Tibial nerve (tissue), 4 donors: Measurements from ENCODE around the gene TAF11L4. TPM values are rescaled to one million over a fixed set of nuclear protein-coding genes. Genes with fewer than 3 reads are reported as not detected.
"Not testable (repeated sequence)": the region's sequence is repeated elsewhere in the genome, so short reads cannot be mapped to it uniquely, and the experiment has no call there.

Experiments used
- DNase-seq, 2 donors: peaks; one replicate each; pipeline ENCODE4 v3.0.0-alpha.2; 2019; ENCODE audit warnings: low spot score in 2 of 2
- H3K27ac ChIP-seq, 4 donors: fragments of 200-600 bp; sonication (generic) in 3 of 4; one replicate each; pipeline ENCODE4 v1.5.1; 2017 to 2019; ENCODE audit warnings: mild to moderate bottlenecking in 1 of 4
- H3K27me3 ChIP-seq, 2 donors: fragments of 200-600 bp; sonication (generic) in 1 of 2; one replicate each; pipeline versions ENCODE4 v1.5.1 to v1.6.0; 2017 to 2019
- H3K36me3 ChIP-seq, 3 donors: fragments of 200-600 bp; sonication (generic); one replicate each; pipeline ENCODE4 v1.5.1; 2018 to 2019
- H3K4me1 ChIP-seq, 4 donors: fragments of 200-600 bp; sonication (generic) in 3 of 4; one replicate each; pipeline ENCODE4 v1.5.1; 2017 to 2019
- H3K4me3 ChIP-seq, 4 donors: fragments of 200-600 bp; sonication (generic) in 3 of 4; one replicate each; pipeline ENCODE4 v1.5.1; 2017 to 2019; ENCODE audit warnings: mild to moderate bottlenecking in 1 of 4, moderate library complexity in 1 of 4
- H3K9me3 ChIP-seq, 4 donors: fragments of 200-600 bp; sonication (generic) in 3 of 4; one replicate each; pipeline ENCODE4 v1.5.1; 2017 to 2019
- CTCF ChIP-seq, 5 experiments: fragments of 200-600 bp in 3 of 5; fragments of 450-650 bp in 2 of 5; sonication (generic) in 3 of 5; IDR thresholded peaks; one replicate each; pipeline ENCODE4 v1.5.1; 2016 to 2019; ENCODE audit warnings: antibody characterized with exemption in 5 of 5, mild to moderate bottlenecking in 3 of 5, moderate library complexity in 2 of 5
- EP300 ChIP-seq, 2 donors: sonication (generic); formaldehyde crosslinking; IDR thresholded peaks; one replicate each; pipeline ENCODE4 v1.6.1; 2017; ENCODE audit warnings: antibody characterized with exemption in 2 of 2, mild to moderate bottlenecking in 1 of 2
- POLR2A ChIP-seq, 2 donors: fragments of 450-650 bp; IDR thresholded peaks; one replicate each; pipeline ENCODE4 v1.6.1; 2017; ENCODE audit warnings: antibody characterized with exemption in 2 of 2, mild to moderate bottlenecking in 2 of 2, moderate library complexity in 2 of 2
- WGBS, 2 donors: methylation state at CpG; one replicate each; pipeline ENCODE4 v1.1.5; 2018; 5-methylcytosine and 5-hydroxymethylcytosine counted together
- total RNA-seq, 4 donors: library from RNA; depleted of rRNA; stranded (reverse); fragments of >200 nt; gene quantifications; one replicate each; pipeline ENCODE4 v1.1.0, GENCODE V29; 2016

TAF11L4 gene
- total RNA-seq, 4 donors from 2014 or later, result not detected

GRCh38 chr5:17487174-17487512 lies 34.5 kb upstream of the TAF11L4 start:
- Histone ChIP-seq H3K9me3 (no peaks in the 10 kb centered on the region), H3K36me3 (no peaks in the 10 kb centered on the region), H3K4me1 (no peaks in the 10 kb centered on the region), H3K27ac (no peak overlapping the region), H3K4me3 (no peak overlapping the region), H3K27me3 (no peaks in the 10 kb centered on the region)
- DNase-seq, result no peak
- TF ChIP-seq EP300 (IDR thresholded peaks at IDR 0.05), result no peak
- TF ChIP-seq POLR2A (IDR thresholded peaks at IDR 0.05), result no peak
- TF ChIP-seq CTCF (IDR thresholded peaks at IDR 0.05), result no peak
- 90 to 94% methylated on average over 1 of the region's 1 CpG for WGBS, 2 donors

- not testable (repeated sequence) for H3K9me3 ChIP-seq, H3K27me3 ChIP-seq, H3K4me1 ChIP-seq, DNase-seq, H3K36me3 ChIP-seq, H3K27ac ChIP-seq, H3K4me3 ChIP-seq
- WGBS, 2 donors, result 95 to 97% methylated on average over 16 to 19 of the region's 23 CpGs
Observed at GRCh38 chr5:17491257-17491656, 30.3 kb upstream of the TAF11L4 start.

- no peaks in the 10 kb centered on the region for H3K27me3 ChIP-seq
- peaks cover 0 to 4% (median 0%) of the 10 kb centered on the region in 4 donors for H3K9me3 ChIP-seq
- 86 to 88% methylated on average over 3 of the region's 3 CpGs for WGBS, 2 donors
- H3K27ac ChIP-seq, result no peak overlapping the region
- no peaks in the 10 kb centered on the region for H3K4me1 ChIP-seq
- TF ChIP-seq CTCF (IDR thresholded peaks at IDR 0.05) (no peak), POLR2A (IDR thresholded peaks at IDR 0.05) (no peak), EP300 (IDR thresholded peaks at IDR 0.05) (no peak)
- DNase-seq, result no peak
- no peak overlapping the region for H3K4me3 ChIP-seq
- no peaks in the 10 kb centered on the region for H3K36me3 ChIP-seq
Observed at GRCh38 chr5:17492770-17493169, 28.8 kb upstream of the TAF11L4 start.

GRCh38 chr5:17497446-17497845 lies 24.2 kb upstream of the TAF11L4 start:
- peaks cover 0 to 4% (median 0%) of the 10 kb centered on the region in 4 donors for H3K9me3 ChIP-seq
- H3K36me3 ChIP-seq, result no peaks in the 10 kb centered on the region
- H3K4me3 ChIP-seq, result no peak overlapping the region
- no peak for DNase-seq
- WGBS, 2 donors, result 62 to 72% methylated on average over 4 of the region's 4 CpGs
- no peaks in the 10 kb centered on the region for H3K27me3 ChIP-seq
- no peak for TF ChIP-seq CTCF (IDR thresholded peaks at IDR 0.05)
- no peak for TF ChIP-seq EP300 (IDR thresholded peaks at IDR 0.05)
- no peak for TF ChIP-seq POLR2A (IDR thresholded peaks at IDR 0.05)
- H3K4me1 ChIP-seq, result no peaks in the 10 kb centered on the region
- no peak overlapping the region for H3K27ac ChIP-seq

GRCh38 chr5:17497931-17498330 lies 23.7 kb upstream of the TAF11L4 start, which contains the start of gene TAF11L2:
TSS of gene TAF11L2 (plus strand) at chr5:17498231.
- H3K36me3 ChIP-seq, DNase-seq, H3K9me3 ChIP-seq, H3K4me1 ChIP-seq, H3K27me3 ChIP-seq, H3K27ac ChIP-seq, H3K4me3 ChIP-seq: not testable (repeated sequence)
- 86 to 91% methylated on average over 7 to 8 of the region's 8 CpGs for WGBS, 2 donors

GRCh38 chr5:17511775-17512325 lies 9.8 kb upstream of the TAF11L4 start:
- no peak overlapping the region for H3K27ac ChIP-seq
- H3K4me3 ChIP-seq, result no peak overlapping the region
- WGBS, 2 donors, result 92 to 94% methylated on average over 14 to 17 of the region's 17 CpGs
- no peaks in the 10 kb centered on the region for H3K9me3 ChIP-seq
- H3K27me3 ChIP-seq, result no peaks in the 10 kb centered on the region
- no peaks in the 10 kb centered on the region for H3K36me3 ChIP-seq
- DNase-seq, result no peak
- TF ChIP-seq CTCF (IDR thresholded peaks at IDR 0.05), result no peak
- TF ChIP-seq POLR2A (IDR thresholded peaks at IDR 0.05), result no peak
- no peak for TF ChIP-seq EP300 (IDR thresholded peaks at IDR 0.05)
- H3K4me1 ChIP-seq, result no peaks in the 10 kb centered on the region

- not testable (repeated sequence) for H3K27me3 ChIP-seq, H3K36me3 ChIP-seq, H3K27ac ChIP-seq, H3K4me1 ChIP-seq, H3K4me3 ChIP-seq, H3K9me3 ChIP-seq, DNase-seq
- 78 to 83% methylated on average over 12 of the region's 12 CpGs for whole genome bisulfite sequencing, 2 donors
Observed at GRCh38 chr5:17517526-17517925, 4.1 kb upstream of the TAF11L4 start.

GRCh38 chr5:17518067-17518466 lies 3.5 kb upstream of the TAF11L4 start, which contains the start of gene TAF11L3:
TSS of gene TAF11L3 (plus strand) at chr5:17518367.
- not testable (repeated sequence) for H3K27me3 ChIP-seq, H3K9me3 ChIP-seq, H3K4me1 ChIP-seq, DNase-seq, H3K27ac ChIP-seq, H3K36me3 ChIP-seq, H3K4me3 ChIP-seq
- WGBS, 2 donors, result no CpG with 5 or more reads among the region's 15 CpGs

GRCh38 chr5:17519508-17519907 lies 2.1 kb upstream of the TAF11L4 start:
- not testable (repeated sequence) for H3K4me1 ChIP-seq, H3K4me3 ChIP-seq, H3K36me3 ChIP-seq, H3K9me3 ChIP-seq, H3K27me3 ChIP-seq, DNase-seq, H3K27ac ChIP-seq
- WGBS, 2 donors, result 94 to 96% methylated on average over 9 to 10 of the region's 14 CpGs

GRCh38 chr5:17524935-17525334 lies 3.3 kb downstream of the TAF11L4 start, which contains the start of gene TAF11L5:
TSS of gene TAF11L5 (plus strand) at chr5:17525235.
- DNase-seq, H3K27ac ChIP-seq, H3K4me3 ChIP-seq, H3K36me3 ChIP-seq, H3K9me3 ChIP-seq, H3K27me3 ChIP-seq, H3K4me1 ChIP-seq: not testable (repeated sequence)
- no CpG with 5 or more reads among the region's 15 CpGs for WGBS, 2 donors
